ENCODE data around the gene SCD5.

The SCD5 gene

GRCh38 chr4:82797040-82797404, 1.6 kb downstream of the SCD5 start:
- peak; percentile 37 for DNase-seq (ENCODE audit: low spot score)

DNA sequence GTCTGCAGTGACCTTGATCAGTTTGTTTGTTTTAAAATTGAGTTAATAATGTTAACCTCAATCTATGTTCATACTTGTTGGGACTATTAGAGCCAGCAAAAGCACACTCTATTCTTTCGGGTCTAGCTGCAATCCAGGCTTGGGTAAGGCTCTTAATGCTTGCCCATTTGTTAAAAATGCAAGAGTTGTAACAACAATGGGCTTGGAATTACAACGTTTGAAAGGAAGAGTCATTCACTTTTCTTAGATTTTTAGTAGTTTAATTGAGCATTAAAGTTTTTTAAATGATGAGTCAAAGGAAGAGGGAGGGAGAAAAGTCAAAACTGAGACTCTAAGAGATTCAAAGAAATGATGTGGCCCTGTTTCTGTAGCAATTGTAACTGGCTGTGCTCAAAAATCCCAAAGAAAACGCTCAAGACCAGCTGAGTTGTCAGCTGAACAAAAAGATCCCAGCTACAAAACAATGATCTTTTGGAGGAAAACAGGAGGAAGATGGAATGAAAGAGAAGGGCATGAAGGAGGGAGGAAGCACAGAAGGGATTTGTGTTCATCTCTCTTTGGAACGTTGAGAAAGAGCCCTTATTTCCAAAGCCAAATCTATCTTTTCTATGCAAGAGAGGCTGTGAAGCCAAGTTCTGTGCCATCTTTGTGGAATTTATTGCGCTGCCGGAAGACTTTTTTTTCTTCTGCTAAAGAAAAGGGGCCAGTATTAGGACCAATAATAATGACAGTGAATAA, 5.5 kb downstream of the SCD5 start:
- no peak for DNase-seq (ENCODE audit: low spot score)

DNA sequence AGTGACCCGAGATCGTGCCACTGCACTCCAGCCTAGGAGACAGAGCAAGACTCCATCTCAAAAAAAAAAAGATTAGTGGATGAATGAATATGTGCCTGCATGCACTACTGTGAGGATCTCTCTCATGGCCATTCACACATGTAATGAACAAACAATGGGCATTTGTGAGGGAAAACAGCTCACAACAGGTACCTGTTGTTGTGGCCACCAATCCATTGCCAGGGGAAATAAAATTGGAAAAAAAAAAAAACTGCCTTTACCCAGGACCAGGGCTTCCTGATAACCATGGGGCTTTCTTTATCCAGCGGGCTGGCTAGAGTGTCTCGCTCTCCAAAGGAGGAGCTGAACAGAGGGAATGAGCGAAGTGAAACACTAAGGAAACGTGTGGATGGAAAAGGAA, 7.4 kb downstream of the SCD5 start:
- no peak for DNase-seq (ENCODE audit: low spot score)

DNA sequence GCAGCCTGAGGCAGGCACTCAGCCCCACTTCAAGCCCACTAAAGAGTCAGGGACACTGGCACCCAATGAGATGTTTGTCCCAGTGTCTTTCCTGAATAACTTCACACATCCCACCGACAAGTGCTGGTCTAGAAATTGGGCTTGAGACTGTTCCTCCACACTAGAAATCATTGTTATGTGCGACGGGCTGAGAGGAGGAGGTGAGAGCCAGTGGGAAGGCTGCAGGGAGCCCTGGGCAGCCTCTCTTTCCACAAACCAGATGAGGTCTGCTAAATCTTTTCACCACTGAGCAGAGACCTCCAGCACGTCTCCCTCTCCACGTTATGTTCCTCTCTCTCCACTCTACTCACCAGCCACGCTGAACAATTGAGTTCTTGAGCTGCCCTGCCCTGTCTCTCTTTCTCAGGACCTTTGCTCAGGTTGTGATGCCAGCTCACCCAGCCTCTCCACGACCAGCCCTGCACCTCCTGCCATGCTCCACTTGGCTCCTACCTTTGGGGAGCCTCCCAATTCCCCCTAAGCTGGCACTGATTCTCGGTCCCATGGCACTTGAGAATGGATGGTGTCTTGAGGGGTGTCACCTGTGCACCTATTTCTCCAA, 8.4 kb downstream of the SCD5 start:
- DNase-seq (ENCODE audit: low spot score) = no peak

- DNase-seq (ENCODE audit: low spot score) = no peak
These were observed 9.4 kb downstream of the SCD5 start for GRCh38 chr4:82789025-82789776.

DNA sequence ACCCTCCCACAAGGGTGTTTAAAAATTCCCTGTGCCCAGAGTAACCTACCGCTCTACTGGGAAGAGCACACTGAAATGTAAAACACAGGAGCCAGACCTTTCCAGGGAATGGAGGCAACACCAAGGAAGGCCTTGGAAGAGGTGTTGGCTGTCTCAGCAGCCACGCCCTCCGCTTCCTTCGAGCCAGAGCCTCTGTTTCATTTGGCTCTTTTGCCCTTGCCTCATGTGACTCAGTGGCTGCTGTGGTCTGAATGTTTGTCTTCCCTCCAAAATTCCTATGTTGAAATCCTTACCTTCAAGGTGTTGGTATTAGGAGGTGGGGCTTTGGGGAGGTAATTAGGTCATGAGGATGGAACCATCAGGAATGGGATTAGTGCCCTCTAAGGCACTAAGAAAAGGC, 11.3 kb downstream of the SCD5 start:
- no peak for DNase-seq (ENCODE audit: low spot score)

- no peak for DNase-seq (ENCODE audit: low spot score)
These were observed 11.8 kb downstream of the SCD5 start for GRCh38 chr4:82786828-82787227.

GRCh38 chr4:82785611-82786400, 12.8 kb downstream of the SCD5 start:
- no peak for DNase-seq (ENCODE audit: low spot score)

DNA sequence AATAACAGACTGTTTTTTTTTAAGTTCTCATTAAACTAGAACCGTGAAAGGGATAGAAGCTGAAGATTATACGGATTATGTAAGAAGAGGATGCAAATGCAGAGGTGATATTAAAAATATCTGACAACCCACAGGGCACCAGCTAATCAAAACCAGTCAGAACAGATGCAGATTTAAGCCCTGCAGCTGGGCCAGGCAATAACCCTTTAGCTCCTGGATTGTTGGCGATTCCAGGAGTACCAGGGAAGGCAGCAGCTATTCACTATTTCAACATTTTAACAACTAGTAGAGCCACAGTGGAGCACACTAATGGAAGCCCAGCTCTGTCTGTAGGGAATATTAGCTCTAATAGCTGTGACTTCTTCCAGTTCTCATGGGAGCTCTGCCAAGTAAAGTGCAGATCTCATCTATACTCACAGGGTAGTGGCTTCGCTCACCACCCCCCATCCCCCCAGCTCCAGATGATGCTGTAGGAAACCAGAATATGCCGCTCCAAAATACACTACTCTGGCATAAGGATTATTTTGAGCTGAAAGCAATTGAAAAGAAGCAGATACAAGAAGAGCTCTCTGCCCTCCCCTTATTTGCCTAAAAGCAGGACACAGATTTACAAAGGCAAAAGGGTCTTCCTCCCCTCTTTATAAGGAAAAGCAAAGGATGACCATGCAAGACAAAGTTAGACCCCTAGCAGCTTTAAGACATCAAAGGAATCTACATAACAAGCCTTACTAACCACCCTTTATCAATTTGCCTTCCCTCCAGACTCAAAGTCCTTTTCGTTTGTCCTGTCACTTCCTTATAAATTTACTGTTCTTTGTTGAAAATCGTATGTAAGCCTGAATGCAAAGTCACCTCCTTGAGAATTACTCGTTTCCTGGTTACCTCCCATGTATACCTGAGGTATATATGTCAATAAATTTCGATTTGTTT, 13.7 kb downstream of the SCD5 start:
- no peak for DNase-seq (ENCODE audit: low spot score)

DNA sequence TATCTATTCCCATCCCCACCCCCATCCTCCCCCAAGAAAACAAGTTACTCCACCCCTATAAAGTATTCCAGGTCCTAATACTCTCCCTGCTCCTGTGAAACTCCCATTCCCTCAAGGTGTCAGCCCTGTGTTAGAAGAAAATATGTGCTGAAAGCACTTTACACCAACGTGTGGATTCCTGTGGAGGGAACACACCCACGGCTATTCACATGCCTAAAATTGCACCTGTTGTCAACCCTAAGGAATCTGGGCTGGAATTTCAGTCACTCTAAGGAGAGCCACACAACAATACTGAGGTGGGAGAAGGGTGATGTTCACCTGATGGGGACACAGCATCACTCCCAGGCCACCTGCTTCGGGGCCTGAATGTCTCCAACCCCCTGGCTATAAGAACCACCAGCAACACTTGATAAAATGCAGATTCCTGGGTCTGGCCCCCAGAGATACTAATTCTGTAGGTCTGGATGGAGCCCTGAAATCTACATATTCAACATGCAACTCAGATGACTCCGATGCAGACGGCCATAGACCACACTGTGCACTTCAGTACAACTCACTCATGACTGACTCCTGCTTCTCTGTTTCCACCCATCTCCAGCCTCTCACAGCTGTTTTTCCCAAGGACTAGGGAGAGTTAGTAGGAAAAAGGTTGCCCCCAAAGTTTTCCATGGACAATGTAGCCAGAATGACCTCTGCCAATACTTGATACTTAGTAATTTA, 15.8 kb downstream of the SCD5 start:
- DNase-seq (ENCODE audit: low spot score) = no peak

DNA sequence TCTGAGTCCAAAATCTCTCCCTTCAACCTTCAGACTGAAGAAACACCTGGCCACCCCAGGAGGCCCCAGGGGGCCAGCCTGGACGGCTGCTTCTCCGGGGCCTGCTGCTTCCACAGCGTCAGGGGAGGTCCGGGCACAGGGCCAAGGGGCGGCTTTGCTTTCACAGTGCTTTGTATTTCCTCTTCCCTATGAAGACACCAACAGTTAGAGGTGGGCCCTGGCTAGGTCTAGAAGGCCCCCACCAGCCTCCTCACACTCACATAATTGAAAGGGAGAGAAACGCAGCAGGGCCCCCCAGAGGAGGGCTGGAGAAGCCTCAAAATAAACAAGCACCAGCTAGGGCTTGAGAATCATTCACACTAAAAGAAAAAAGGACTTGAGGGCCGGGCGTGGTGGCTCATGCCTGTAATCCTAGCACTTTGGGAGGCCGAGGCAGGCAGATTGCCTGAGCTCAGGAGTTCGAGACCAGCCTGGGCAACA, 17.8 kb downstream of the SCD5 start:
- DNase-seq (ENCODE audit: low spot score) = peak; percentile 36

GRCh38 chr4:82780170-82780751, 18.3 kb downstream of the SCD5 start:
- DNase-seq (ENCODE audit: low spot score) = no peak

DNA sequence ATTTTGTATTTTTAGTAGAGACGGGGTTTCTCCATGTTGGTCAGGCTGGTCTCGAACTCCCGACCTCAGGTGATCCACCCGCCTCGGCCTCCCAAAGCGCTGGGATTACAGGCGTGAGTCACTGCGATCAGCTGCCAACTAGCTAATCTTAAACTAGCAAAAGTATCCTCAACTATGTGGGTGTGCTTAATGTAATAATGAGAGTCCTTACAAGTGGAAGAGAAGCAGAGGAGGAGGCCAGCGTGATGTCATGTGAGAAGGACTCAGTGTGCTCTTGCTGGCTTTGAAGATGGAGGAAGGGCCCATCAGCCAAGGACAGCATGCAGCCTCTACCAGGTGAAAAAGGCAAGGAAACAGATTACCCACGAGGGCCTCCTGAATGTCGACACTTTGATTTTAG, 19.6 kb downstream of the SCD5 start:
- no peak for DNase-seq (ENCODE audit: low spot score)

DNA sequence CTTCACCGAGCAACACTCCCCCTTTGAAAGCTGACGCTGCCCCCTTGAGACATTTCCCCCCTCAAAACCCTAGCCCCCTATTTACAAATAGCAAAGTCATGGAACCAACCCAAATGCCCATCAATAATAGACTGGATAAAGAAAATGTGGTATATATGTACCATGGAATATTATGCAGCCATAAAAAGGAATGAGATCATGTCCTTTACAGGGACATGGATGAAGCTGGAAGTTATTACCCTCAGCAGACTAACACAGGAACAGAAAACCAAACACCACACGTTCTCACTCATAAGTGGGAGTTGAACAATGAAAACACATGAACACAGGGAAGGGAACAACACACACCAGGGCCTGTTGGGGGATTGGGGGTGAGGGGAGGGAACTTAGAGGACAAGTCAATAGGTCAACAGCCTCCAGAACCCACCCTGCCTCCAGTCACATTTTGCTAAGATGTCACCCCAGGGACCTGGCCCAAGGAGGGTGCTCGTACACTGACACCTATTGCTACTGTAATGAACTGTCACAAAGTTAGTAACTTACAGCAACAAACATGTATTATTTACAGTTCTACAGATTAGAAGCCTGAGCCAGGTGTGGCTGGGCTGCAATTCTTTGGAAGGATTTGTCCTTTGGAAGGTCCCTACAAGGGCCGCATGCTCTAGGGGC, 20.6 kb downstream of the SCD5 start:
- no peak for DNase-seq (ENCODE audit: low spot score)

- no peak for DNase-seq (ENCODE audit: low spot score)
These were observed 21.6 kb downstream of the SCD5 start for GRCh38 chr4:82776925-82777542.

DNA sequence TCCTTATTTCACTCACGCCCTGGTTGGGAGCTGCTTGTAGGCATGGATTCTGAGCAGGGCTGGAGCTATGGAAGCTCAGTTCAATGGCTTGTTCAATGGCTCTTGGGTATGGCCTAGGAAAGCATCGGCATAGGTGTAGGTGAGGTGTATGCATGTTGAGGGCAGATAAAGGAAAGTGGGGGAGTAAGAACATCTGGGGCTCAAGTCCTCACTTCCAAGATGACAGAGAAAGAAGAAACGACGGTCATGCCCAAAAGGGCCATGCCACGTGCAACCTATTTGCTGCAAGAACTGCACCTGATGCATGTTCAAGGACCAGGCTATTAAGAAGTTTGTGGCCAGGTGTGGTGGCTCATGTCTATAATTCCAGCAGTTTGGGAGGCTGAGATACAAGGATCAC, 23.4 kb downstream of the SCD5 start:
- no peak for DNase-seq (ENCODE audit: low spot score)

- DNase-seq (ENCODE audit: low spot score) = no peak
These were observed 23.9 kb downstream of the SCD5 start for GRCh38 chr4:82774711-82775171.

GRCh38 chr4:82773057-82773456, 25.5 kb downstream of the SCD5 start:
- no peak for DNase-seq (ENCODE audit: low spot score)

DNA sequence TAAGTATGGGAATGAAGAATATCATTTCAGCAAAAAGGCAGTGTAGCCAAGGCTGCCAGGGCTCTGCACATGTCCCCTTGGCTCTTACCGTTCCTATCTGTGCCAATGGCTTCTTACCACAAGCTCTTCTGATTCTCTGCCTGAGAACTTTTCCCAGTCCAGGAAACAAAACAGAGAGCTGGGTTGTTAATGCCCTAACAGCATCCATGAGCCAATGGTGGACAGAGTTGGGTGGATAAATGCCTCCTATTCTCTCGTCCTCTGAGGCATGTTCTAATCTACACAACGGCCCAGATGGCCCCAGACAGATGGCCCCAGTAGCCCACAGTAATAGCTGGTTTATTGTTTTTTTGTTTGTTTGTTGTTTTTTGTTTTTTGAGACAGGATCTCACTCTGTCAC, 28.0 kb downstream of the SCD5 start:
- no peak for DNase-seq (ENCODE audit: low spot score)
